Choroid plexus epithelial cell (primary cell): Measurements from ENCODE around the gene TMPRSS2.

Experiments used
- DNase-seq: peaks from one replicate; pipeline ENCODE4 v3.0.0-alpha.2; 2010; ENCODE audit warnings: low read depth
- H3K4me3 ChIP-seq: 2 replicates; pipeline ENCODE4 v1.5.1; 2011; ENCODE audit warnings: low read depth, mild to moderate bottlenecking, control low read depth, low read length, moderate library complexity
- CTCF ChIP-seq: conservative IDR thresholded peaks from 2 replicates; pipeline ENCODE4 v1.5.1; 2011; ENCODE audit warnings: low read depth, mild to moderate bottlenecking, control low read depth, inconsistent platforms, low read length, moderate library complexity

TMPRSS2 gene

GRCh38 chr21:41433566-41433965, 74.4 kb downstream of the TMPRSS2 start:
- no peak for TF ChIP-seq CTCF
- H3K4me3 ChIP-seq, result no peak overlapping the region
- no peak for DNase-seq

- DNase-seq, result no peak
- no peak for TF ChIP-seq CTCF
- H3K4me3 ChIP-seq, result no peak overlapping the region
Measured at GRCh38 chr21:41432562-41433460, 75.1 kb downstream of the TMPRSS2 start.

- H3K4me3 ChIP-seq, result no peak overlapping the region
- no peak for DNase-seq
- TF ChIP-seq CTCF, result no peak
Measured at GRCh38 chr21:41431788-41432548, 76.0 kb downstream of the TMPRSS2 start.

- no peak overlapping the region for H3K4me3 ChIP-seq
- no peak for DNase-seq
- TF ChIP-seq CTCF, result no peak
Measured at GRCh38 chr21:41429925-41430491, 78.0 kb downstream of the TMPRSS2 start.

GRCh38 chr21:41429305-41429704, 78.7 kb downstream of the TMPRSS2 start:
- DNase-seq, result no peak
- H3K4me3 ChIP-seq, result no peak overlapping the region
- no peak for TF ChIP-seq CTCF

- no peak overlapping the region for H3K4me3 ChIP-seq
- no peak for TF ChIP-seq CTCF
Measured at GRCh38 chr21:41428847-41429246, 79.1 kb downstream of the TMPRSS2 start.

More at GRCh38 chr21:41428847-41429246, 79.1 kb downstream of the TMPRSS2 start:
- no peak for DNase-seq
